T-helper 1 cell (primary cell): Measurements from ENCODE around the gene ZDHHC11.
"Not testable (repeated sequence)": the region's sequence is repeated elsewhere in the genome, so short reads cannot be mapped to it uniquely, and the experiment has no call there.

ENCODE experiments used
- DNase-seq, 5 donors: peaks; one replicate each; pipeline ENCODE4 v3.0.0-alpha.2; 2012 to 2020

The ZDHHC11 gene

DNA sequence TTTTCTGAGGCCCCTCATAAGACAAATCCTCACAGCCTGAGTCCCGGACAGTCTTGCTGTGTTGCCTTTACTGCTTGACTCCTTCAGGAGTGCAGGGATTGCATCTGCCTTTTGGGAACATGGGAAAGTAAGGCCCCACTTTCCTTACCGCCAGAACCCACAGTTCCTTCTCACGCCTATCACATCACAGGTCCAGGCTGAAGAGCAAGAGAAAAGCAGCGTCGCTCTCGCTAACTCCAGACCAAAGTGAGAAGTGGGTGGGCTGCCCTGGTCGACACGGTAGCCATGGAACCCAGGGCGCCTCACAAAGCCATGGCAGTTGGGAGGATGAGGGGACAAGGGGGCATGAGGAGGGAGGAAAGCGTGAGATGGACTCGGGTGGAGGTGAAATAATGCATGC is 7.9 kb upstream of the ZDHHC11 start:
- DNase-seq: no peak

GRCh38 chr5:856531-857425 is 6.0 kb upstream of the ZDHHC11 start:
- no peak for DNase-seq

DNA sequence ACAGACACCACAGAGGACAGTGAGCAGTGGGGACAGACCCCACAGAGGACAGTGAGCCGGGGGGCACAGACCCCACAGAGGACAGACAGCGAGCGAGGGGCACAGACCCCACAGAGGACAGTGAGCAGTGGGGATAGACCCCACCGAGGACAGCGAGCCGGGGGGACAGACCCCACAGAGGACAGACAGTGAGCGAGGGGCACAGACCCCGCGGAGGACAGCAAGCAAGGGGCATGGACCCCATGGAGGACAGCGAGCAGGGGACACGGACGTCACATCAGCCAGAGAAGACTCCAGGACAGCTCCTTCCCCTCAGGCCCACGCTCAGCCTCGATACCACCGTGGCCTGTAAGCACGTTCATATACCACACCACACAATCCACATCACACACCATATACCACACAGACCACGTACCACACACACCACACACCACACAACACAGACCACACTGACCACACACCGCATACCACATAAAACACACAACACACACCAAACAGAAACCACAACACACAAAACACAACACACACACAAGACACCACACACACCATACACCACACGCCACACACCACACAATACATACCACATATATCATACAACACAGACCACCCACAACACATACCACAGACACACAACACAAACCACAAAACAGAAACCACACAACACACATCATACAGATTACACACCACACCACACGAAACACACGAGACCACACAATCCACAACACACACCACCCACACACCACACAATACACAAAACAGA is 5.2 kb upstream of the ZDHHC11 start:
- peak in 1 of 5 donors; percentile 27 for DNase-seq

- DNase-seq: no peak
Observed at GRCh38 chr5:854966-855743, 4.4 kb upstream of the ZDHHC11 start.

DNA sequence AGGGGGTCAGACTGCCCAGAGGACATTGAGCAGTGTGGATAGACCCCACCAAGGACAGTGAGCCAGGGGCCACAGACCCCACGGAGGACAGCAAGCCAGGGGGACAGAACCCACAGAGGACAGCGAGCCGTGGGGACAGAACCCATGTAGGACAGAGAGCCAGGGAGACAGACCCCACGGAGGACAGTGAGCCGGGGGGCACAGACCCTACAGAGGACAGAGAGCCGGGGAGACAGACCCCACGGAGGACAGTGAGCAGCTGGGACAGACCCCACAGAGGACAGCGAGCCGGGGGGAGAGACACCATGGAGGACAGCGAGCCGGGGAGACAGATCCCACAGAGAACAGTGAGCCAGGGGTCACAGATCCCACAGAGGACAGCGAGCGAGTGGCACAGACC is 3.4 kb upstream of the ZDHHC11 start:
- no peak for DNase-seq

- not testable (repeated sequence) for DNase-seq
Observed at GRCh38 chr5:853416-854090, 2.8 kb upstream of the ZDHHC11 start.

DNA sequence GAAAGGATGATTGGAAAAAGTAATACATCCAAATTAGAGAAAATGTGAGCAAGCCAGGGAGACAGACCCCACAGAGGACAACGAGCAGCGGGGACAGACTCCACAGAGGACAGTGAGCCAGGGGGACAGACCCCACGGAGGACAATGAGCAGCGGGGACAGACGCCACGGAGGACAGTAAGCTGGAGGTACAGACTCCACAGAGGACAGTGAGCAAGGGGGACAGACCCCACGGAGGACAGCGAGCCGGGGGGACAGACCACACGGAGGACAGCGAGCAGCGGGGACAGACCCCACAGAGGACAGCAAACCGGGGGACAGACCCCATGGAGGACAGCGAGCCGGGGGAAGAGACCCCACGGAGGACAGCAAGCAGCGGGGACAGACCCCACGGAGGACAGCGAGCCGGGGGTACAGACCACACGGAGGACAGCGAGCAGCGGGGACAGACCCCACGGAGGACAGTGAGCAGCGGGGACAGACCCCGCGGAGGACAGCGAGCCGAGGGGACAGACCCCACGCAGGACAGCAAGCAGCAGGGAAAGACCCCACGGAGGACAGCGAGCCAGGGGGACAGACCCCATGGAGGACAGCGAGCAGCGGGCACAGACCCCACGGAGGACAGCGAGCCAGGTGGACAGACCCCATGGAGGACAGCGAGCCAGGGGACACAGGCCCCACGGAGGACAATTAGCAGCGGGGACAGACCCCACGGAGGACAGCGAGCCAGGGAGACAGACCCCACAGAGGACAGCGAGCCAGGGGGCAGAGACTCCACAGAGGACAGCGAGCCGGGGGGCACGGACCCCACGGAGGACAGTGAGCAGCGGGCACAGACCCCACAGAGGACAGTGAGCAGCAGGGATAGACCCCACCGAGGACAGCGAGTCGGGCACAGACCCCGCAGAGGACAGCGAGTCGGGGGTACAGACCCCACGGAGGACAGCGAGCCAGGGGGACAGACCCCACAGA is 1.9 kb upstream of the ZDHHC11 start:
- DNase-seq: no peak

DNA sequence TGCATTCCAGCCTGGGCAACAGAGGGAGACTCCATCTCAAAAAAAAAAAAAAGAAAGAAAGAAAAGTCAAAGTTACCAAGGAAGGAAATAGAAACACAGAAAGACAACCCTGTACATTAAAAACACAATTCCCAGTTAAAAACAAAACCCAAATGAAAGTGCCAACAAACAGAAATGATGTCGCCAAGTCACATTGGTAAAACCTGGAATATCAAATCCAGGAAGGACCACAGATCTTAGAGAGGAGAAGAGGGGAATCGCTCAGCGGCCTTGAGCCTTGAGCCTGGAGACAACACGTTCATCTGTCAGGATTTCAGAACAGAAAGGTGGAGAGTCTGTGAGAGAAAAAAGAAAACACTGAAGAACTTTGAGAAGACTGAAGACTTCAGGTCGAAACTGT is 1.2 kb upstream of the ZDHHC11 start:
- DNase-seq: no peak

GRCh38 chr5:851553-851952 is 767 bp upstream of the ZDHHC11 start:
- no peak for DNase-seq

DNA sequence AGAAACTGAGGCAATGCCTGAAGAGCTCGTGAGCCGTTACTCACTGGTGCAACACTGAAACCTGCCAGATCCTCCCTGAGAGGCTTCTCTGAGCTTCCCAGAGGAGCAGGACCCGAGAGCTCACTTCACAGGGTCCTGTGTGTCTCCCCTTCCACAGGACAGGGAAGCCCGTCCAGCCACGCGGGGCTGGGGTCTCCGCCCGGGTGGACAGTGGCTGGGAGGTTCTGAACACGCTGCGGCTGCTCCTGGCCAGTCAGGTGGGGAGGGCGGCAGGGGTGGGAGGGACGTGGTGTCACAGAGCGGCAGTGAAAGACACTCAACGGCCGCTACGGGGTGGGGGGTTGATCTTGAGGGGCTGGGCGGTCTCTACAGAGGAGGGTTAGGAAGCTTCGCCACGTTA is 290 bp upstream of the ZDHHC11 start:
- no peak for DNase-seq

DNA sequence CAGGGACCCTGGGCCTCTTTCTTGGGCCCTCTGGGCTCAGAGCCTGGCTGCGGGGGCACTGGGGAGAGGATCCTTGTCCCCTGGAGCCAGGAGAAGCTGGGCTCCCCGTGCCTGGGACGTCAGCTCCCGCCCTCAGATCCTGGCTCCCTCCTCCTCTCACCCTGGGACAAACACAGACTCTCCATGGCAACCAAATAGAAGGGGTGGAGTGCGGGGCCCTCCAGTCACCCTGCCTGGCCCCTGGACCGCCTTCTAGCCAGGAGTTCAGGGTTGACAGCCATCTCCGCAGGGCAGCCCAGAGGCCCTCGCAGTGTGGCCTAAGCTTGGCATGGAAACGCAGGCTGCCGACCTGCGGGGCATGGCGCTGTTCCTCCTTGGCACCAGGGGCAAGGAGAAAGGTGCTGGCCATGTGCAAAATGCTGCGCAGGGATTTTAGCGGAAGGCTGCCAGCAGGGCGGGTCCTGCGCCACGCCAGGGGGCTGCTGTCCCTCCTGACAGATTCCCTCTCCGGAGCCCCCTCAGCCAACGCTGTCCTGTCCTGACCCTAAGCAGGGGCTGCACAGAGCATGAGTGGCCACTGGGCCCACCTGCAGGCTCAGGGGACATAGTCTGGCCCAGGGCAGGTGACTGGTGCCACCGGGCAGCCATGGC is 1.0 kb downstream of the ZDHHC11 start:
- no peak for DNase-seq

DNA sequence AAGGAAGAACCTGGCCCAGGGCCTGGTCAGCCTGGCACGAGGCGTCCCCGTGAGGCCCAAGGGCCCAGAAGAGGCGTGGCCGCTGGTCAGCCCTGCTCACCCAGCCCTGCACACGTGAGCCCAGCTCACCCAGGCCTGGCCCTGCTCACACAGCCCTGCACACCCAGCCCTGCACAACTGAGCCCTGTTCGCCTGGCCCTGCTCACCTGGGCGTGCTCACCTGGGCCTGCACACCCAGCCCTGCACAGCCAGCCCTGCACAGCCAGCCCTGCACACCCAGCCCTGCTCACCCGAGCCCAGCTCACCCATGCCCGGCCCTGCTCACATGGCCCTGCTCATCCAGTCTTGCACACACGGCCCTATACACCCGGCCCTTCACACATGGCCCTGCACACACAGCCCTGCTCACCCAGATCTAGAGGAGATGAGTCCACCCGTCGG is 2.1 kb downstream of the ZDHHC11 start:
- DNase-seq: no peak

- not testable (repeated sequence) for DNase-seq
Observed at GRCh38 chr5:847736-848135, 3.0 kb downstream of the ZDHHC11 start.

DNA sequence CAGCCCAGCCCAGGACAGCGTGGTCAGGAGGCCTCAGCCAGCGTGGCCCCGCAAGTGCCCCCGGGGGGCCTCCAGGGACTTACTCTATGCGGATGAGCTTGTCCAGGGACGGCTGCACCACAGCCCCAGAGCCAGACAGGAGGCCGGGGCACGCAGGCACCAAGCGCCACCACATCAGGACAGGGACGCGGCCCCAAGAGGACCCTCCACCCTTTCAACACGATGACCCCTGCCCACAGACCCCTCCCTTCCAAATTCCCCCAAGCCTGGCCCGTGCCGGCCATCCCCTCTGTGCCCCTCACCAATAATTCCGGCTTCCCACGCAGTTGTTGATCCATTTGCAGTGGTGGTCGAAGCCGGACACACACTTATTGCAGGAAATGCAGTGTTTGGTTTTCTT is 3.6 kb downstream of the ZDHHC11 start:
- DNase-seq: not testable (repeated sequence)

GRCh38 chr5:846602-847091 is 4.1 kb downstream of the ZDHHC11 start:
- peak in 1 of 5 donors; percentile 56 for DNase-seq

- not testable (repeated sequence) for DNase-seq
Observed at GRCh38 chr5:845676-846601, 4.8 kb downstream of the ZDHHC11 start.

DNA sequence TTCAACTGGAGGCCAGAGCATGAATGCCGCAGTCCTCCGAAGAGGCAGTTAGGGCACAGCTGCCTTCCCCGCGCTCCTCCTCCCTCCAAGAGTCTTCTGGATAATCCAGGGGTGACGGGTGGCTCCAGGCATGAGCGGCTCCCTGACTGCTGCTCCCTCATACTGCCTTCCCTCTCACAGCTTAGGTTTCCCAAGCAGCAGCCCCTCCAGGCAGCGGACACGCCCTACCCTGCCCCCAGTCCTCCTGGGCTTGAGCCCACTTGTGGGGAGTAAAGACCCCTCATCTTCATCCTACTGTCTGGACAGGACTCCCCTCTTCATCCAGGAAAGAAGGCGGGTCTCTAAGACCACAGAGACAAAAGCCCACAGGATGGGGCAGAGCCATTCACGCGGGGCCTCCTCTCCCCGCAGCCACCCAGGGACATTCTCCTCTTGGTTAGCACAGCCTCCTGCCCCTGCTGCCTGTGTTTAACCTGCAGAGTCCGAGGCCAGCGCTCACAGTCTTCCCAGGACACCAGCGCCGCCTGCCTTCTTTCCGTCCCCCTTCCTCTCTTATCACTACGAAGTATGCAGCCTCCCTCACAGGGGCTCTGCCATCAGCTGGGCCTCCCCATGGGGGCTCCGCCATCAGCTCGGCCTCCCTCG is 5.6 kb downstream of the ZDHHC11 start:
- not testable (repeated sequence) for DNase-seq

GRCh38 chr5:844426-844825 is 6.4 kb downstream of the ZDHHC11 start:
- DNase-seq: not testable (repeated sequence)

GRCh38 chr5:843926-844325 is 6.9 kb downstream of the ZDHHC11 start:
- peak in 1 of 5 donors; percentile 6 for DNase-seq
